22Rv1 (cell line): Measurements from ENCODE around the gene RRAS2.

Experiments
- CTCF ChIP-seq: fragments of 450-650 bp; IDR thresholded peaks from 2 replicates; pipeline ENCODE4 v1.5.1; 2017; ENCODE audit warnings: mild to moderate bottlenecking
- ZFX ChIP-seq: fragments of 450-650 bp; IDR thresholded peaks from 2 replicates; pipeline ENCODE4 v1.6.1; 2017; ENCODE audit warnings: antibody characterized with exemption, borderline replicate concordance

- TF ChIP-seq CTCF (no peak), ZFX (no peak)
Measured at GRCh38 chr11:14254533-14255237, 104.3 kb downstream of the RRAS2 start.
